ENCODE measurements around the gene ALK. TPM values are rescaled to one million over a fixed set of nuclear protein-coding genes. Genes with fewer than 3 reads are reported as not detected.

Gene ALK
- total RNA-seq, 4 donors from 2014 or later: 0.66 TPM; not detected in 3

DNA sequence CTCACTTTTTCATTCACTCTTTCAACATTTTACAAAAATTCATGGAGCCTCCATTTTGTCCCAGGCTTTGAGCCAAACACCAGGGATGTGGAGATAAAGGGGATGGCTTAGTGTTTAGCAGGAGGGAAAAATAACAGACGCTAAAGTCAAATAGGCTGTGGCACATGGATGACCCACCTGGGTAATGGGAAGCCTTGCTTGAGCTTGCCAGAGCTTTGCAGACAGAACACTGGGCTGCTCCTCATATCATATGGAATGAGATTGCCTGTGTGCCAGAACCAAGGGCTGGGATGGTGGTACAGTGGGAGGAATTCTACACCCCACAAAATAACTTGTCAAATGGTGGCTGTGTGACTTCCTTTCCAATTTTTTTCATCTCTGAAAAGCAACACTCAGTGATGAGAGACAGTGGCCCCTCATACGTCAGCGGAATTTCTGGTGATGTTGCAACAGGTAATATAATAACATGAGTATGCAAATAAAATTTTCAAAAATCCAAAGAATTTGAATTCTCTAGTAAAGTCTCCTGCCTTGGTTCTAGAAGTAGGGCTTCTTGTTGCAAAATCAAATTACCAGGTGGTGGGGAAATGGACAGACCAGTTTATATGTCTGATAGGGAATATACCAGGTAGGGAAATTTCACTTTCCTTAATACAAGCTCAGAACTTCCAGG lies 553.3 kb downstream of the ALK start:
- intact Hi-C loops (cut with DNase I; ENCODE audit: low total_unique reads): no loop called here
- no peak for TF ChIP-seq POLR2A (IDR thresholded peaks at IDR 0.05)
- TF ChIP-seq, protein P1, sequence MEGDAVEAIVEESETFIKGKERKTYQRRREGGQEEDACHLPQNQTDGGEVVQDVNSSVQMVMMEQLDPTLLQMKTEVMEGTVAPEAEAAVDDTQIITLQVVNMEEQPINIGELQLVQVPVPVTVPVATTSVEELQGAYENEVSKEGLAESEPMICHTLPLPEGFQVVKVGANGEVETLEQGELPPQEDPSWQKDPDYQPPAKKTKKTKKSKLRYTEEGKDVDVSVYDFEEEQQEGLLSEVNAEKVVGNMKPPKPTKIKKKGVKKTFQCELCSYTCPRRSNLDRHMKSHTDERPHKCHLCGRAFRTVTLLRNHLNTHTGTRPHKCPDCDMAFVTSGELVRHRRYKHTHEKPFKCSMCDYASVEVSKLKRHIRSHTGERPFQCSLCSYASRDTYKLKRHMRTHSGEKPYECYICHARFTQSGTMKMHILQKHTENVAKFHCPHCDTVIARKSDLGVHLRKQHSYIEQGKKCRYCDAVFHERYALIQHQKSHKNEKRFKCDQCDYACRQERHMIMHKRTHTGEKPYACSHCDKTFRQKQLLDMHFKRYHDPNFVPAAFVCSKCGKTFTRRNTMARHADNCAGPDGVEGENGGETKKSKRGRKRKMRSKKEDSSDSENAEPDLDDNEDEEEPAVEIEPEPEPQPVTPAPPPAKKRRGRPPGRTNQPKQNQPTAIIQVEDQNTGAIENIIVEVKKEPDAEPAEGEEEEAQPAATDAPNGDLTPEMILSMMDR (IDR thresholded peaks at IDR 0.05): no peak
- H3K4me3 ChIP-seq (ENCODE audit: low read depth, poor library complexity, severe bottlenecking): no peak overlapping the region
- no peak for DNase-seq (ENCODE audit: low spot score in 2 of 2)
- WGBS, 2 donors: 64 to 72% methylated on average over 3 of the region's 3 CpGs

DNA sequence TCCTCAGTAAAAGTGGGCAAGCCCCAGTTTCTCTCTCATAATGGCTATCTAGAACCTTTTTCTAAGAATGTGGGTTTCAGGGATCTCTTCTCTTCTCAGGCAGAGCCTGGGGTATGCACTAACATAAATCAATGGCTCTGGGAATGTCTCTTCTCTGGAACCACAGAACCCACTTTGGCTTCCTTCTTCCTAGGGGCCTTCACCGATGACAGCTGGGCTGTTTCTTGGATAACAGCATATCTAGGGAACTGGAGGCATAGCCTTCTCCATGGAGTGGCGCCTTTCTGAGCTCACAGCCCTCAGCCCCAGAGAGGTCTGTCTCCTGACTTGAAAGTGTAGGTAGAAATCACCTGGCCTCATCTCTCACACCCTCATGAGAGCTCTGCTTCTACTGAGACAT lies 558.3 kb downstream of the ALK start:
- H3K4me3 ChIP-seq (ENCODE audit: low read depth, poor library complexity, severe bottlenecking): no peak overlapping the region
- no peak for TF ChIP-seq POLR2A (IDR thresholded peaks at IDR 0.05)
- TF ChIP-seq, protein P1 (IDR thresholded peaks at IDR 0.05): no peak
- intact Hi-C loops (cut with DNase I; ENCODE audit: low total_unique reads): no loop called here
- no peak for DNase-seq (ENCODE audit: low spot score in 2 of 2)
- WGBS, 2 donors: 90 to 93% methylated on average over 2 of the region's 2 CpGs

DNA sequence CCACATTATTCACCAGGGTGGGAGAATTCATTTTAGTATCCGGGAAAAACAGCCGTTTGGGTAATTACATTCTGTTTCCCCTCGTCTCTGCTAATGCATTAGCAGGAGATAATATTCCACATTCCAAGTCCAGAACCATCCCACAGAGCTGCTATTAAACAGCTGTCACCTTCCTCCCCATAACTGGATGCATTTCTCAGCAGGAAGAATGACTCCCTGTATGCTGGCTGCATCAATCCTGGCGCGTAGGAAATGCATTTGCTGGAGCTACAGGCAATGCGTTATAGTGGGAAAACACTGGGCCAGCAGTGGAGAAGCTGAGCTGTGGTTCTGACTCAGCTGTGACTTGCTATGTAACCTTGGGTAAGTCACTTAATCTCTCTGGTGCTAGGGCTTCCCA lies 560.2 kb downstream of the ALK start:
- intact Hi-C loops (cut with DNase I; ENCODE audit: low total_unique reads): no loop called here
- no peak overlapping the region for H3K4me3 ChIP-seq (ENCODE audit: low read depth, poor library complexity, severe bottlenecking)
- TF ChIP-seq POLR2A (IDR thresholded peaks at IDR 0.05): no peak
- TF ChIP-seq, protein P1 (IDR thresholded peaks at IDR 0.05): no peak
- 88% methylated on average over 6 of the region's 6 CpGs for WGBS, 2 donors
- no peak for DNase-seq (ENCODE audit: low spot score in 2 of 2)

DNA sequence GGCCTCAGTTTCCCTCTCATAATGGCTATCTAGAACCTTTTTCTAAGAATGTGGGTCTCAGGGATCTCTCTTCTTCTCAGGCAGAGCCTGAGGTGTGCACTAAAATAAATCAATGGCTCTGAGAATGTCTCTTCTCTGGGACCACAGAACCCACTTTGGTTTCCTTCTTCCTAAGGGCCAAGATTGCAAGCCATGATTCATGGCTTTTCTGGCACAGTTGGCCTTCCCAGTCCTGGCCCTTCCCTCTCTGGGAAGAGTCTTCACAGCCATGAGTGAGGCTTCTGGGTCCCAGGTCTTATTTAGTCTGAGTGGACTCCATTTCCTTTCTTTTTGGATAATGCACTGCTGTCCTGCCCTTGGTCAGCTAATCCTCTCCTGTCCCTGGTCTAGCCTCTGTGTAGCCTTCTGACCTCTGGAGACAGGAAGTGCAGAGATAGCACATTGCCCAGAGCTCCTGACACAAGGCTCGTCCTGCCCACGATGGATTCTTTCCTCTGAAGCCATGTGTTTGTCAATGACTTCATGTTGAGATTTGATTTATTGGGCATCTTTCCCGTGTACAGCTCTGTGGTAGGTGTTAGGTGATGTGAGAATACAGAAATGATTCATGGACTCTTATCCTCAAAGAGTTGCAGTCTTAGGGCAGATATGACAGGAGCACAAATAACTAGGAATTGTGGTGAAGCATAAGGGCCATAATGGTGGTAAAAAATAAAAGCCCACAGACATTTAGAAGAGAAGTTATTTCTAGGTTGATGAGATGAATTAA lies 561.2 kb downstream of the ALK start:
- no peak for DNase-seq (ENCODE audit: low spot score in 2 of 2)
- intact Hi-C loops (cut with DNase I; ENCODE audit: low total_unique reads): no loop called here
- TF ChIP-seq, protein P1 (IDR thresholded peaks at IDR 0.05): no peak
- TF ChIP-seq POLR2A (IDR thresholded peaks at IDR 0.05): no peak
- 17 to 24% methylated on average over 3 of the region's 3 CpGs for WGBS, 2 donors
- no peak overlapping the region for H3K4me3 ChIP-seq (ENCODE audit: low read depth, poor library complexity, severe bottlenecking)

DNA sequence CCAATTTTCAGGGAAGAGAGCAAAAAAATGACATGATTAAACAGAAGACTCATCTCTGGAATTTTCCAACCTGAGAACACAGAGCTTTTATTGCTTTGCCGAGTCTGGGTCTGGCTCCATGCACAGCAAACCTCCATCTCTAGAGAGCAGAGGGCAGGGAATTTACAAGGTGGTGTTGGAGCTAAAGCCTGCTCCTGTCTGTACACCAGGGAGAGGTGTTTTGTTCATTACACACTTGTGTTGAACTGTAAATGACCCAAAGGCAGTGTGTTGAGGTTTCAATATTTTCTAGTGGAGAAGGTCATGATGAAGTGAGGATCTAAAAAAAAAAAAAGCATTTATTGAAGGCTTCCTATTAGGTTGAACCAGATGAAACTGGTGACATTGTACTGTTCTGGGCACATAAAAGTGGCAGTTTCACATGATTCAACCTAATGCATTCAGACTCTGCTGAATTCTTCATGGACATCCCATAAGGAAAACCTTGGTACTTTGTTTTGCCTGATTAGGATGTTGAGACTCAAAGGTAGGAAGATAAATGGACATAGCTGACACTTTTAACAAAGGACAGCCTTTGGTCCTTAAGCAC lies 567.9 kb downstream of the ALK start:
- no peak for TF ChIP-seq POLR2A (IDR thresholded peaks at IDR 0.05)
- TF ChIP-seq, protein P1 (IDR thresholded peaks at IDR 0.05): no peak
- no peak overlapping the region for H3K4me3 ChIP-seq (ENCODE audit: low read depth, poor library complexity, severe bottlenecking)
- DNase-seq (ENCODE audit: low spot score in 2 of 2): no peak
- 79 to 92% methylated on average over 1 of the region's 1 CpG for WGBS, 2 donors
- intact Hi-C loops (cut with DNase I; ENCODE audit: low total_unique reads): no loop called here
